ENCODE results near the gene GLO1.

Gene GLO1

GRCh38 chr6:38656896-38657295, 46.0 kb downstream of the GLO1 start:
- no peak for DNase-seq

- DNase-seq: no peak
Observed at GRCh38 chr6:38654263-38654662, 48.7 kb downstream of the GLO1 start.

- no peak for DNase-seq
Observed at GRCh38 chr6:38651121-38651784, 51.7 kb downstream of the GLO1 start.

GRCh38 chr6:38650207-38650752, 52.7 kb downstream of the GLO1 start:
- DNase-seq: no peak

GRCh38 chr6:38649744-38650143, 53.2 kb downstream of the GLO1 start:
- no peak for DNase-seq

GRCh38 chr6:38648629-38649028, 54.3 kb downstream of the GLO1 start:
- DNase-seq: no peak

- no peak for DNase-seq
Observed at GRCh38 chr6:38646166-38646878, 56.6 kb downstream of the GLO1 start.

GRCh38 chr6:38644951-38645350, 58.0 kb downstream of the GLO1 start:
- DNase-seq: no peak

- no peak for DNase-seq
Observed at GRCh38 chr6:38640216-38640909, 62.6 kb downstream of the GLO1 start.

GRCh38 chr6:38639498-38640215, 63.3 kb downstream of the GLO1 start, which contains the start of gene BTBD9:
TSS of gene BTBD9 (minus strand) at chr6:38639929.
- DNase-seq: peak; percentile 66 to 68

GRCh38 chr6:38638941-38639497, 63.9 kb downstream of the GLO1 start:
- DNase-seq: peak; percentile 60 to 68

- no peak for DNase-seq
Observed at GRCh38 chr6:38637756-38638155, 65.2 kb downstream of the GLO1 start.

GRCh38 chr6:38636027-38636426, 66.9 kb downstream of the GLO1 start:
- DNase-seq: no peak

GRCh38 chr6:38634518-38634917, 68.4 kb downstream of the GLO1 start:
- no peak for DNase-seq

- no peak for DNase-seq
Observed at GRCh38 chr6:38632490-38632889, 70.5 kb downstream of the GLO1 start.

- no peak for DNase-seq
Observed at GRCh38 chr6:38631186-38631783, 71.7 kb downstream of the GLO1 start.

Measured in activated CD4-positive, alpha-beta T cell treated with anti-CD3 and anti-CD28 coated beads, Interleukin-2, amount 50 U/mL, for 4 hours (primary cell).